Body of pancreas (tissue), 4 donors: Measurements from ENCODE around the gene ATRNL1. TPM values are rescaled to one million over a fixed set of nuclear protein-coding genes. Genes with fewer than 3 reads are reported as not detected.

ENCODE experiments used
- ATAC-seq: fragments of 150-250 bp; one replicate; pipeline ENCODE4 v1.9.1; 2016
- DNase-seq, 4 donors: peaks; one replicate each; pipeline ENCODE4 v3.0.0-alpha.2; 2019
- H3K27ac ChIP-seq, 4 donors: fragments of 200-600 bp; sonication (generic); 1 replicate in 3 of 4; 2 replicates in 1 of 4; pipeline versions ENCODE4 v1.5.1 to v1.6.1; 2016 to 2019; ENCODE audit warnings: mild to moderate bottlenecking in 1 of 4, mixed read lengths in 1 of 4, moderate library complexity in 1 of 4
- H3K27me3 ChIP-seq, 2 donors: fragments of 200-600 bp; sonication (generic); one replicate each; pipeline ENCODE4 v1.6.0; 2016; ENCODE audit warnings: mild to moderate bottlenecking in 1 of 2
- H3K36me3 ChIP-seq, 2 donors: fragments of 200-600 bp; sonication (generic); replicated peaks in 1 of 2; 2 replicates each; pipeline ENCODE4 v1.5.1; 2016; ENCODE audit warnings: low read depth in 2 of 2; ENCODE audit not compliant: insufficient read depth in 1 of 2
- H3K4me1 ChIP-seq: fragments of 200-600 bp; sonication (generic); one replicate; pipeline ENCODE4 v1.6.0; 2016
- H3K4me3 ChIP-seq, 2 donors: fragments of 200-600 bp; sonication (generic); 1 replicate in 1 of 2; 2 replicates in 1 of 2; pipeline ENCODE4 v1.5.1; 2016 to 2019
- H3K9me3 ChIP-seq, 3 donors: fragments of 200-600 bp; sonication (generic); 1 replicate in 2 of 3; 2 replicates in 1 of 3; pipeline ENCODE4 v1.5.1; 2016
- CTCF ChIP-seq, 7 experiments: fragments of 450-650 bp in 4 of 7; fragments of 200-600 bp in 3 of 7; sonication (generic) in 3 of 7; IDR thresholded peaks; one replicate each; pipeline ENCODE4 v1.5.1; 2016 to 2019; ENCODE audit warnings: antibody characterized with exemption in 7 of 7
- POLR2A ChIP-seq, 3 donors: fragments of 450-650 bp; IDR thresholded peaks; one replicate each; pipeline ENCODE4 v1.6.1; 2016; ENCODE audit warnings: antibody characterized with exemption in 3 of 3, mild to moderate bottlenecking in 2 of 3
- WGBS, 2 donors: methylation state at CpG; one replicate each; pipeline ENCODE4 v1.1.5; 2017; 5-methylcytosine and 5-hydroxymethylcytosine counted together
- intact Hi-C: fragments of 100-400 bp; cut with DNase I; formaldehyde crosslinking; loops from one replicate; pipeline ENCODE4 v1.15.1; 2023
- total RNA-seq, 2 donors: library from RNA; depleted of rRNA; stranded (reverse); fragments of >200 nt; gene quantifications; one replicate each; pipeline ENCODE4 v1.1.0, GENCODE V29; 2016

ATRNL1 gene
- total RNA-seq, 2 donors from 2014 or later: 3.0 to 6.5 TPM

- no peak for TF ChIP-seq CTCF (IDR thresholded peaks at IDR 0.05)
- TF ChIP-seq POLR2A (IDR thresholded peaks at IDR 0.05): no peak
- WGBS, 2 donors: 17 to 20% methylated on average over 2 of the region's 2 CpGs
- Histone ChIP-seq H3K4me3 (no peak overlapping the region), H3K36me3 (no peaks in the 10 kb centered on the region), H3K27me3 (no peaks in the 10 kb centered on the region), H3K9me3 (no peaks in the 10 kb centered on the region), H3K27ac (no peak overlapping the region), H3K4me1 (no peaks in the 10 kb centered on the region)
- no peak for DNase-seq
- intact Hi-C loops: no loop called here
- ATAC-seq: no peak
These were observed 473.7 kb downstream of the ATRNL1 start for GRCh38 chr10:115566867-115567266.

- Histone ChIP-seq H3K27me3 (no peaks in the 10 kb centered on the region), H3K4me3 (no peak overlapping the region), H3K4me1 (no peaks in the 10 kb centered on the region), H3K36me3 (no peaks in the 10 kb centered on the region), H3K9me3 (no peaks in the 10 kb centered on the region), H3K27ac (no peak overlapping the region)
- DNase-seq (peak in 1 of 4 donors; percentile 4), ATAC-seq (no peak)
- intact Hi-C loops: no loop called here
- WGBS, 2 donors: 67 to 71% methylated on average over 7 of the region's 7 CpGs
- TF ChIP-seq CTCF (IDR thresholded peaks at IDR 0.05): peak in 2 of 7 experiments; percentile 7 to 8
- TF ChIP-seq POLR2A (IDR thresholded peaks at IDR 0.05): no peak
These were observed 479.7 kb downstream of the ATRNL1 start for GRCh38 chr10:115572740-115573455.

- TF ChIP-seq POLR2A (IDR thresholded peaks at IDR 0.05) (no peak), CTCF (IDR thresholded peaks at IDR 0.05) (no peak)
- H3K27me3 ChIP-seq: no peaks in the 10 kb centered on the region
- intact Hi-C loops: no loop called here
- H3K4me3 ChIP-seq: no peak overlapping the region
- no peak overlapping the region for H3K27ac ChIP-seq
- WGBS, 2 donors: 89 to 95% methylated on average over 1 of the region's 1 CpG
- H3K9me3 ChIP-seq: no peaks in the 10 kb centered on the region
- H3K4me1 ChIP-seq: no peaks in the 10 kb centered on the region
- H3K36me3 ChIP-seq: no peaks in the 10 kb centered on the region
- no peak for ATAC-seq
- no peak for DNase-seq
These were observed 487.1 kb downstream of the ATRNL1 start for GRCh38 chr10:115580239-115580638.

- H3K27me3 ChIP-seq: no peaks in the 10 kb centered on the region
- H3K27ac ChIP-seq: no peak overlapping the region
- no peaks in the 10 kb centered on the region for H3K9me3 ChIP-seq
- intact Hi-C loops: no loop called here
- H3K4me3 ChIP-seq: no peak overlapping the region
- 83 to 91% methylated on average over 2 of the region's 2 CpGs for WGBS, 2 donors
- no peaks in the 10 kb centered on the region for H3K36me3 ChIP-seq
- no peaks in the 10 kb centered on the region for H3K4me1 ChIP-seq
- DNase-seq: no peak
- ATAC-seq: no peak
- TF ChIP-seq CTCF (IDR thresholded peaks at IDR 0.05): no peak
- TF ChIP-seq POLR2A (IDR thresholded peaks at IDR 0.05): no peak
These were observed 499.9 kb downstream of the ATRNL1 start for GRCh38 chr10:115593060-115593459.

- Histone ChIP-seq H3K36me3 (no peaks in the 10 kb centered on the region), H3K27ac (no peak overlapping the region), H3K4me1 (no peaks in the 10 kb centered on the region), H3K27me3 (no peaks in the 10 kb centered on the region), H3K9me3 (no peaks in the 10 kb centered on the region), H3K4me3 (no peak overlapping the region)
- 82 to 85% methylated on average over 2 of the region's 2 CpGs for WGBS, 2 donors
- DNase-seq (no peak), ATAC-seq (no peak)
- intact Hi-C loops: no loop called here
- TF ChIP-seq POLR2A (IDR thresholded peaks at IDR 0.05): no peak
- TF ChIP-seq CTCF (IDR thresholded peaks at IDR 0.05): no peak
These were observed 511.5 kb downstream of the ATRNL1 start for GRCh38 chr10:115604627-115605026.
